Measurements from ENCODE around the gene BMP2K.

BMP2K gene

GRCh38 chr4:78939667-78940008 lies 163.5 kb downstream of the BMP2K start:
- no peak for DNase-seq

GRCh38 chr4:78940752-78941151 lies 164.6 kb downstream of the BMP2K start:
- no peak for DNase-seq

- no peak for DNase-seq
Measured at GRCh38 chr4:78944381-78944780, 168.2 kb downstream of the BMP2K start.

GRCh38 chr4:78945651-78946179 lies 169.6 kb downstream of the BMP2K start:
- DNase-seq: no peak

GRCh38 chr4:78949735-78950134 lies 173.6 kb downstream of the BMP2K start:
- DNase-seq: no peak

GRCh38 chr4:78951862-78952472 lies 175.8 kb downstream of the BMP2K start:
- no peak for DNase-seq

- no peak for DNase-seq
Measured at GRCh38 chr4:78953231-78953630, 177.1 kb downstream of the BMP2K start.

GRCh38 chr4:78953769-78954666 lies 177.9 kb downstream of the BMP2K start:
- DNase-seq: peak; percentile 33

- DNase-seq: no peak
Measured at GRCh38 chr4:78956975-78957374, 180.8 kb downstream of the BMP2K start.

- DNase-seq: no peak
Measured at GRCh38 chr4:78960926-78961325, 184.8 kb downstream of the BMP2K start.

Measured in NCI-H526 treated with DMSO at 0.1 percent for 48 hours (cell line).